Heart left ventricle (tissue), 16 donors: ENCODE data around the gene RPL12. TPM values are rescaled to one million over a fixed set of nuclear protein-coding genes. Genes with fewer than 3 reads are reported as not detected.

Experiments
- ATAC-seq, 4 donors: fragments of 200-7000 bp; cut with Tn5 transposase; one replicate each; pipeline ENCODE4 v1.9.1; 2020 to 2022; ENCODE audit warnings: moderate library complexity in 4 of 4, mild to moderate bottlenecking in 3 of 4, moderate number of reproducible peaks in 1 of 4
- DNase-seq, 5 donors: peaks; one replicate each; pipeline ENCODE4 v3.0.0-alpha.2; 2020
- H3K27ac ChIP-seq, 12 donors: fragments of 200-600 bp; sonication (generic) in 4 of 12; one replicate each; pipeline versions ENCODE4 v1.5.0 to v1.8.0; 2016 to 2022; ENCODE audit warnings: mild to moderate bottlenecking in 2 of 12
- H3K27me3 ChIP-seq, 9 donors: fragments of 200-600 bp; sonication (generic) in 2 of 9; one replicate each; pipeline versions ENCODE4 v1.5.1 to v1.8.0; 2016 to 2022; ENCODE audit warnings: mild to moderate bottlenecking in 3 of 9
- H3K36me3 ChIP-seq, 9 donors: fragments of 200-600 bp; sonication (generic) in 2 of 9; one replicate each; pipeline versions ENCODE4 v1.5.0 to v1.8.0; 2018 to 2022; ENCODE audit warnings: mild to moderate bottlenecking in 2 of 9
- H3K4me1 ChIP-seq, 12 donors: fragments of 200-600 bp; sonication (generic) in 4 of 12; one replicate each; pipeline versions ENCODE4 v1.5.0 to v1.8.0; 2016 to 2022; ENCODE audit warnings: mild to moderate bottlenecking in 3 of 12
- H3K4me3 ChIP-seq, 12 donors: fragments of 200-600 bp; sonication (generic) in 4 of 12; one replicate each; pipeline versions ENCODE4 v1.5.0 to v1.8.0; 2017 to 2022; ENCODE audit warnings: mild to moderate bottlenecking in 9 of 12, moderate library complexity in 4 of 12
- H3K9me3 ChIP-seq, 12 donors: fragments of 200-600 bp; sonication (generic) in 4 of 12; one replicate each; pipeline versions ENCODE4 v1.5.0 to v1.8.0; 2016 to 2022; ENCODE audit warnings: mild to moderate bottlenecking in 1 of 12
- CTCF ChIP-seq, 12 donors: fragments of 200-600 bp; sonication (generic) in 4 of 12; IDR thresholded peaks; one replicate each; pipeline versions ENCODE4 v1.5.0 to v1.8.0; 2018 to 2022; ENCODE audit warnings: antibody characterized with exemption in 12 of 12, mild to moderate bottlenecking in 5 of 12
- POLR2A ChIP-seq, 2 donors: fragments of 450-650 bp; IDR thresholded peaks; one replicate each; pipeline ENCODE4 v1.6.1; 2017; ENCODE audit warnings: antibody characterized with exemption in 2 of 2, mild to moderate bottlenecking in 2 of 2, moderate library complexity in 2 of 2
- WGBS, 4 donors: extraction: QIAGEN DNeasy Blood & Tissue Kit in 2 of 4; methylation state at CpG; one replicate each; pipeline versions ENCODE4 v1.1.5 to v1.1.7; 2013 to 2018; 5-methylcytosine and 5-hydroxymethylcytosine counted together
- intact Hi-C, 10 donors: fragments of 100-400 bp; cut with DNase I; formaldehyde crosslinking; loops; one replicate each; pipeline versions ENCODE4 v1.11.1 to v1.14.2; 2022
- long read RNA-seq, 3 donors: library from polyadenylated mRNA; unstranded; transcript quantifications; one replicate each; pipeline ENCODE4 v2.0.0, GENCODE V29; 2020 to 2021
- polyA plus RNA-seq, 2 donors: library from polyadenylated mRNA; stranded (reverse); fragments of 200-250 nt; gene quantifications; one replicate each; pipeline ENCODE4 v1.2.3, GENCODE V29; 2013
- total RNA-seq, 9 donors: library from RNA; depleted of rRNA in 2 of 9; stranded (reverse); fragments of >200 nt in 2 of 9; fragmentation: NEBNext Ultra II Directional in 3 of 9; extraction: Animal tissue kit (Norgen Biotek cat#: 25700) in 3 of 9; gene quantifications; one replicate each; pipeline versions ENCODE4 v1.1.0 to v1.2.4, GENCODE V29; 2016 to 2023
- donor health status: ischemic (EF 13 %, LVEDD 7.1; RV severe dilation, severe dysfunction).
- donor health status: healthy with polysubstance abuse.
- donor health status: DM: no; HTN: yes; CAD: no.
- donor health status: DM: no; HTN: no; CAD: no.
- donor health status: ischemic (EF 25% LVEDD 6.9; RV normal size, moderate dysfunction).
- donor health status: ischemic (EF 25% LVEDD 5.7; RV mildly dilated, moderate dysfunction).
- donor health status: healthy.
- donor health status: DM: yes; HTN: yes; CAD: no.
- donor health status: ischemic (EF 35%, LVEDD 5.7; RV mildly dilated, moderate dysfunction).
- donor health status: nonischemic (EF 11% LVEDD 7.7; RV severe dilation, severe dysfunction).
- donor health status: DM: yes; HTN: yes; CAD: no.
- donor health status: PGD.
- donor health status: ischemic (EF 29% LVEDD 5.4; RV normal size, mild dysfunction).
- donor health status: nonischemic (EF 23%, LVEDD 6.1; RV moderate dilation, normal function).

RPL12 gene
- 100 to 1,000 TPM; 408 to 937 (median 547) TPM for total RNA-seq
- 1,000 to 10,000 TPM; 1,225 to 1,523 TPM for polyA plus RNA-seq
- long read RNA-seq, donor 1, transcript RPL12-201 (7 exons, 633 nt) = major isoform, 148 of 171 reads
- long read RNA-seq, donor 1, partial matches to known transcripts = 21 of 171 reads
- long read RNA-seq, donor 1, other reads (novel, unspliced or antisense) = 2 of 171 reads
- long read RNA-seq, donor 2, transcript RPL12-201 (7 exons, 633 nt) = major isoform, 124 of 145 reads
- long read RNA-seq, donor 2, partial matches to known transcripts = 11 of 145 reads
- long read RNA-seq, donor 2, other reads (novel, unspliced or antisense) = 6 of 145 reads
- long read RNA-seq, donor 3, transcript RPL12-201 (7 exons, 633 nt) = major isoform, 103 of 129 reads
- long read RNA-seq, donor 3, partial matches to known transcripts = 21 of 129 reads
- long read RNA-seq, donor 3, other reads (novel, unspliced or antisense) = 4 of 129 reads

- Histone ChIP-seq H3K27ac (peak within 1 kb of the TSS; percentile 90 to 98 (median 95)), H3K27me3 (no peaks in the 10 kb centered on the region), H3K36me3 (peaks cover 0 to 56% (median 47%) of the 10 kb centered on the region in 9 donors), H3K4me3 (peak within 1 kb of the TSS; percentile 64 to 93 (median 89)), H3K9me3 (no peaks in the 10 kb centered on the region), H3K4me1 (peaks cover 7 to 58% (median 36%) of the 10 kb centered on the region in 12 donors)
- ATAC-seq = peak; percentile 75 to 87 (median 78)
- intact Hi-C loops = loop anchor here in 4 of 10 donors (1.0 to 10.0 kb wide), 3 partner anchors 27 to 226 kb away; partner anchors contain the start of genes ZNF79 (in 3 of the 4) and SLC2A8 (in 1 of the 4)
- DNase-seq = peak; percentile 96 to 99 (median 97)
- 1 to 2% (median 1%) methylated on average over 23 to 71 of the region's 71 CpGs for WGBS, 4 donors
- TF ChIP-seq POLR2A (IDR thresholded peaks at IDR 0.05) (peak; percentile 89 to 99), CTCF (IDR thresholded peaks at IDR 0.05) (peak in 3 of 12 donors; percentile 11 to 27 (median 24))
Observed at GRCh38 chr9:127450830-127451607, at the start of gene RPL12, which contains the start of gene LRSAM1. Gene RPL12, minus strand, starts transcription at chr9:127451406. Its CDS starts 89 bp downstream, at chr9:127451317. Gene LRSAM1, plus strand, starts transcription at chr9:127451510. Its CDS starts 3,018 bp downstream, at chr9:127454528.

- intact Hi-C loops = loop anchor here (5.0 to 10.0 kb wide), 8 partner anchors 36 to 424 kb away; partner anchors contain the start of gene TOR2A (in 1 of the 10)
- DNase-seq (peak in 1 of 5 donors; percentile 27), ATAC-seq (no peak)
- TF ChIP-seq POLR2A (IDR thresholded peaks at IDR 0.05) (no peak), CTCF (IDR thresholded peaks at IDR 0.05) (no peak)
- Histone ChIP-seq H3K36me3 (peaks cover 0 to 80% (median 63%) of the 10 kb centered on the region in 9 donors), H3K4me3 (no peak overlapping the region), H3K27ac (no peak overlapping the region), H3K4me1 (peaks cover 0 to 3% (median 0%) of the 10 kb centered on the region in 12 donors), H3K9me3 (no peaks in the 10 kb centered on the region), H3K27me3 (no peaks in the 10 kb centered on the region)
- WGBS, 4 donors = 84 to 90% (median 86%) methylated on average over 8 to 9 of the region's 9 CpGs
Observed at GRCh38 chr9:127500862-127501261, 49.7 kb upstream of the RPL12 start.

GRCh38 chr9:127500399-127500798 is 49.2 kb upstream of the RPL12 start:
- Histone ChIP-seq H3K36me3 (peaks cover 0 to 80% (median 68%) of the 10 kb centered on the region in 9 donors), H3K27me3 (no peaks in the 10 kb centered on the region), H3K9me3 (no peaks in the 10 kb centered on the region), H3K4me3 (no peak overlapping the region), H3K27ac (no peak overlapping the region), H3K4me1 (peaks cover 0 to 7% (median 2%) of the 10 kb centered on the region in 12 donors)
- no peak for DNase-seq
- intact Hi-C loops = loop anchor here (5.0 to 10.0 kb wide), 8 partner anchors 37 to 424 kb away; partner anchors contain the start of gene TOR2A (in 1 of the 10)
- no peak for TF ChIP-seq CTCF (IDR thresholded peaks at IDR 0.05)
- TF ChIP-seq POLR2A (IDR thresholded peaks at IDR 0.05) = no peak
- WGBS, 4 donors = 81 to 97% (median 90%) methylated on average over 6 of the region's 6 CpGs
- ATAC-seq = no peak
